HG02943 (cell line): ENCODE measurements around the gene ATP11A.

Source experiments
- ATAC-seq: cut with Tn5 transposase; IDR thresholded peaks from one replicate; pipeline ENCODE4 v1.9.1; 2021; ENCODE audit warnings: mild to moderate bottlenecking, low read depth, moderate library complexity; ENCODE audit not compliant: unreplicated experiment

Gene ATP11A

DNA sequence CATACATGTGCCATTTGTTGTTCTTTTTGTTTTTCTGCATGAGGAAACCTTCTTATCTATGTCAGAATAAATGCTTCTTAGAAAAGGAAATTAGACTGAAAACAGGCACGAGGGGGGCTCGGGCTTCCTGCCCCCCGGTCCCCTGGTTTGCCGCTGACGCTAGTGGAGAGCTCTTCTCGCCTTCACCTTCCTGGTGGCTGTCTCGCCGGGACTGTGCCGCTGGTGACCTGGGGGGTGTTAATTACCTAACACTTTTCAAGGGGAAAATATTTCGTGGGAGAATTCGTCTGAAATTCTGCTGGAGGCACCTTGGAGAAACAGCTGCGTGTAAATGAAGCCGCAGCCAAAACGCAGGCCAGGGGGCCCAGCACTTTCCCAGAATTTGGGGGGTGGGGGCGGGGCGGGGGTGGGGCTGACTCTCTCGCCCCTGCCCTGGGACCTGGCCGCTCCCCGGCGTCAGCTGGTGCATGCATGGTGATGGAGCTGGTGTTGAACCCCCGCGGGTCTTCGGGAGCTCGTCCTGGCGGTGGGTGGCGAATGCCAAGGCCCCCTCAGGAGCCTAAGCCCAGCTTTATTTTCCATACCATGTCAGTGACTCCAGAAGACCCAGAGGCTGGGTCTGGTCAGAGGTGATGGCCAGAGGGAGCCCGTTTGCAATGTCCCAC lies 220.9 kb downstream of the ATP11A start:
- no peak for ATAC-seq

GRCh38 chr13:112911285-112911701 lies 221.5 kb downstream of the ATP11A start:
- ATAC-seq: no peak

GRCh38 chr13:112911883-112912282 lies 222.0 kb downstream of the ATP11A start:
- ATAC-seq: no peak

DNA sequence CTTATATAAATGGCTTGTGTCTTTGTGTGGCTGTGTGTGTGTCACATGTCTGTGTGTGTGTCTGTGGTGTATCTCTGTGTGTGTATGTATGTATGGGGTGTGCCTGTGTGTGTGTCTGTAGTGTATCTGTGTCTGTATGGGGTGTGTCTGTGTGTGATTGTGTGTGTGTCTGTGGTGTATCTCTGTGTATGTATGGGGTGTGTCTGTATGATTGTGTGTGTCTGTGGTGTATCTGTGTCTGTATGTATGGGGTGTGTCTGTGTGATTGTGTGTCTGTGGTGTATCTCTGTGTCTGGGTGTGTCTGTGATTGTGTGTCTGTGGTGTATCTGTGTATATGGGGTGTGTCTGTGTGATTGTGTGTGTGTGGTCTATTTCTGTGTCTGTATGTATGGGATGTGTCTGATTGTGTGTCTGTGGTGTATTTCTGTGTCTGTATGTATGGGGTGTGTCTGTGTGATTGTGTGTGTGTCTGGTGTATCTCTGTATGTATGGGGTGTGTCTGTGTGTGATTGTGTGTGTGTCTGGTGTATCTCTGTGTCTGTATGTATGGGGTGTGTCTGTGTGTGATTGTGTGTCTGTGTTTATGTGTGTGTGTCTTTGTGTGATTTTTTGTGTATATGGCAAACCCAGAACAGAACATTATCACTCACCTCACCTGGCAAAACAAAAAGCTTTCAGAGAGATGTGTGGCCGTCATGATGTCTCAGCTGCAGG lies 223.0 kb downstream of the ATP11A start:
- ATAC-seq: no peak

GRCh38 chr13:112916296-112916695 lies 226.5 kb downstream of the ATP11A start:
- no peak for ATAC-seq

GRCh38 chr13:112917056-112917664 lies 227.3 kb downstream of the ATP11A start:
- no peak for ATAC-seq

DNA sequence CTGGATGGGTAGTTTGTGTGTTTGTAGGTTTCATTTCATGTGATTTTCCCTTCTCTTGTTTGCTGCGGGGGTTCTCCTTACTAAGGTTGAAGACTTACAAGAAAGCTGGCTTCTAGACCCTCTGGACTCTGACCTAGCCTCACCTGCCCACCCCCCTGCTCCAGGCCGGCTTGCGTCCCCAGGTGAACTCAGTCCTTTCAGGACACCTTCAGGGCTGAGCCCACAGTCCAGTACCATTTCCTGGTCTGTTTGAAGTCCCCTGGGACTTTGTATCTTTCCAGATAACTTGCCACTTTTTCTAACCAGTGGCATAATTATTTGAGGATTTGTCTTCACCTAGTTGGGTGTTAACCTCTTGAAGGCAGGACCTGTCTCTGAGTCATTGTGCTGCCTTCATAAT lies 227.9 kb downstream of the ATP11A start:
- no peak for ATAC-seq

GRCh38 chr13:112918266-112918665 lies 228.4 kb downstream of the ATP11A start:
- no peak for ATAC-seq

- ATAC-seq: no peak
These were observed 228.9 kb downstream of the ATP11A start for GRCh38 chr13:112918746-112919145.

DNA sequence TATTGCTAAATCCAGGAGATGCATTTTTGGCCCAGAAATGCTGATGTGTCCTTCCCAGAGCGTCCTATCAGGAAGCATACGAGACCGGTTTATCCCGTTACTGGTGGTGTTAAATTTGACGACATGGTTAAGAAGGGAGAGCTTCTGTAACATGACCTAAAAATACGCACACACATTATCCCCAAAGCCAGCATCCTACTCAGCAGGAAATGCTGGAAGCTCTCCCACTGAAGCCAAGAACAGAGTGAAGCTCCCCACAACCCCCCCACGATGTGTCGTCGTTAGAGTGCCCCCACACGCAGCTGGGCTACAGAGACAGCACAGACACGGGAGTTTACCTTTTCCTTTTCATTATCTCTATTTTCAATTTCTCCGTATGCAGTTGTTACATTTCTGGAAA lies 234.1 kb downstream of the ATP11A start:
- ATAC-seq: no peak

DNA sequence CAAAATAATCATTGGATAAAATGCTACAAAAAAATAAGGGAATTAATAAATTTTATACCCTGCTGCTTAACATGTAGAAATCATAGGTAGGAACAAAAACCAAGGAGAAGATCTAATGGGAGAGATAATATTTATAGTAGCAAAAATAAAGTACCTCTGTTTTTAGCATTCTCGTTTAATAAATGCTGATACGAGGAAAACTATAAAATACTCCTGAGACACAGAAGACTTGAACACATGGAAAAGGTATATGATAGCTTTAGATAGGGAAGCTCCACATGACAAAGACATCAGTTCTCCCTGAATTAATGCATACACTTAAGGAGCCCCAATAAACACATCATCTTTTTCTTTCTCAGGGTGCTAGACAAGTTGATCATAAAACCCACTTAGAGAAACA lies 234.5 kb downstream of the ATP11A start:
- ATAC-seq: no peak

DNA sequence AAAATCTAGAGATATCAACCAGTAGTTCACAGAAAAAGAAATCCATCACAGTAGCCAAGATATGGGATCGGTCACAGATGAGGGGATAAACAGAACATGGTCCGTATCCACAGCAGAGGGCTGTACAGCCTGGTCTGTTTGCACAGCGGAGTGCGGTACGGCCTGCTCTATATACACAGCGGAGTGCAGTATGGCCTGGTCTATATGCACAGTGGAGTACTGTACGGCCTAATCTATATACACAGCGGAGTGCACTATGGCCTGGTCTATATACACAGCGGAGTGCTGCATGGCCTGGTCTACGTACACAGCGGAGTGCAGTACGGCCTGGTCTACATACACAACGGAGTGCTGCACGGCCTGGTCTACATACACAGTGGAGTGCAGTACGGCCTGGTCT lies 236.2 kb downstream of the ATP11A start:
- ATAC-seq: no peak

GRCh38 chr13:112926993-112927392 lies 237.2 kb downstream of the ATP11A start:
- ATAC-seq: no peak

GRCh38 chr13:112928020-112928971 lies 238.5 kb downstream of the ATP11A start:
- no peak for ATAC-seq

- ATAC-seq: no peak
These were observed 239.3 kb downstream of the ATP11A start for GRCh38 chr13:112928972-112929782.

DNA sequence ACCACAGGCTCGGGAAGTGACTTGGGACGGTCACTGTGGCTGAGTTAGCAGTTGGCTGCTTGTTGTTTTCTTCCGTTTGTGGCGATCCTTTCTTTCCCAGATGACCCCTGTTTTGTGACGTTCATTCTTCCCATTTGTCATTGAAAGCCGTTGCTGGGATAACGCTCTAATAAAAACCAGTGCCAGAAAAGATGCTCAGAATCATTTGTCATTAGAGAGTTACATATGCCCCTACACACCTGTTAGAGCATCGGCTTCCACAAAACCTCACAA lies 239.9 kb downstream of the ATP11A start:
- ATAC-seq: no peak

DNA sequence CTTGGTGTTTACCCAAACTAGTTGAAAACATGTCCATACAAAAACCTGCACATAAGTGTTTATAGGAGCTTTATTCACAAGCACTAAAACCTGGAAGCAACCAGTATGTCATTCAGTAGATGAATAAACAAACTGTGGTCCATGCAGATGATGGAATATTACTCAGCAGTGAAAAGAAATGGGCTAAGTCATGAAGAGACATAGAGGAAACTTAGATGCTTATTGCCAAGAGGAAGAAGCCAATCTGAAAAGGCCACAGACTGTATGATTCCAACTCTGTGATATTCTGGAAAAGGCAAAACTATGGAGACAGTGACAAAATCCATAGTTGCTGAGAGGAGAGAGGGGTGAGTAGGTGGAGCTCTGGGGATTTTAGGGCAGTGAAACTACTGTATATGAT lies 240.4 kb downstream of the ATP11A start:
- ATAC-seq: no peak

DNA sequence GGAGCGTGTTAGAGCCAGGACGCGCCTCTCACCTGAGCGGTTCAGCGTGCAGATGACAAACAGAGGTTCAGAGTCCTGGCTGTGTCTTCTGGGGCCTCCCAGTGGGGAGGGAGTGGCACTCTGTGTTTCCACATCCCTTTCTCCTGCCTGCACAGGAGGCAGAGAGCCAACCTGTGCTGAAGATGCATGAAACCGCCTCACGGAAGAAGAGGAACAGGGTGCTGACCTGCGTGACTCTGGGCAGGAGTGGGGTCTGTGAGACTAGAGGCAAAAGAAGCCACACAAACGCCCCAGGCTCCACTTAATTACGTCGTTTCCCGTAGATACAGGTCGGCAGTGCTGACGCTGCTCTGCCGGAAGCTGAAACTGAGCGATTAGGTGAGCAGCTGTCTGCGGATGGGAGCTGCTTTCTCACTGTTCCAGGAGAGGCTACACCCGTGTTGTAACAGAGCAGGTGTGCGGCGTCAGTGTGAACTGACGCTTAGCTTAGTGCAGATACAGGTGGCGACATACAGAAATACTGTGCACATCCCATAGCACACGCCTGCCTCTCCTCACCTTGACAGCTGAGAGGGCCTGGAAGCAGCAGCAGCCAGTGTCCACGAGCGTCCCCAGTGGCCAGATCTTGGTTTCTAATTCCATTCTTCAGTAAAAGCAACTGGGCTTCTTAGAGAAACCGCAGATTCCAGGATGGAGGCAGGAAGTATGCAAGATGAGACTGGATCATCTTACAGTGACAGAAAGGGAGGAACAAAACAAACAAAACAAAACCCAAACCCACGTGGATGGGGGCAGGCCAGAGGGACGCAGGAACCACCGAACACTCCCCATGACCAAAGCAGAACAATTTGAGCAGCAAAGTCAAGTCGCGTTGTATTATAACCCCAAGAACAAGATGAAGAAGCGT lies 241.4 kb downstream of the ATP11A start:
- ATAC-seq: no peak

GRCh38 chr13:112932971-112933370 lies 243.1 kb downstream of the ATP11A start:
- ATAC-seq: no peak
